Kidney (tissue), 14 donors: Measurements from ENCODE around the gene TENM4. TPM values are rescaled to one million over a fixed set of nuclear protein-coding genes. Genes with fewer than 3 reads are reported as not detected.

Experiments used
- DNase-seq, 5 donors: peaks; one replicate each; pipeline ENCODE4 v3.0.0-alpha.2; 2013 to 2020
- FAIRE-seq: peaks from 2 replicates; lab custom pipeline; 2012; peaks lifted over from hg19 to GRCh38; lab: Jason Lieb, UNC
- H3K27ac ChIP-seq, 2 donors: one replicate each; pipeline ENCODE4 v1.7.0; 2013; ENCODE audit warnings: low read depth in 2 of 2, low read length in 2 of 2, inconsistent platforms in 1 of 2
- H3K27me3 ChIP-seq: one replicate; pipeline ENCODE4 v1.7.1; 2013; ENCODE audit warnings: low read length, inconsistent platforms; ENCODE audit not compliant: control insufficient read depth, insufficient read depth
- H3K36me3 ChIP-seq, 3 donors: one replicate each; pipeline versions ENCODE4 v1.7.0 to v1.7.1; 2013; ENCODE audit warnings: low read length in 3 of 3, control low read depth in 1 of 3, inconsistent platforms in 1 of 3; ENCODE audit not compliant: insufficient read depth in 3 of 3, control insufficient read depth in 2 of 3
- H3K4me1 ChIP-seq, 3 donors: one replicate each; pipeline versions ENCODE4 v1.7.0 to v1.7.1; 2013; ENCODE audit warnings: low read length in 3 of 3, inconsistent platforms in 1 of 3, low read depth in 1 of 3; ENCODE audit not compliant: control insufficient read depth in 2 of 3, insufficient read depth in 2 of 3
- H3K4me3 ChIP-seq, 3 donors: one replicate each; pipeline versions ENCODE4 v1.7.0 to v1.8.1; 2013; ENCODE audit warnings: low read length in 3 of 3, control low read depth in 1 of 3, inconsistent platforms in 1 of 3
- H3K9ac ChIP-seq, 3 donors: one replicate each; pipeline versions ENCODE4 v1.7.0 to v1.7.1; 2013; ENCODE audit warnings: low read length in 3 of 3, control low read depth in 1 of 3, inconsistent platforms in 1 of 3
- H3K9me3 ChIP-seq, 3 donors: one replicate each; pipeline versions ENCODE4 v1.7.0 to v1.7.1; 2013; ENCODE audit warnings: low read length in 3 of 3, control low read depth in 1 of 3, inconsistent platforms in 1 of 3; ENCODE audit not compliant: control insufficient read depth in 2 of 3, insufficient read depth in 1 of 3
- intact Hi-C: fragments of 100-400 bp; cut with DNase I; formaldehyde crosslinking; loops from one replicate; pipeline ENCODE4 v1.11.1; 2022
- polyA plus RNA-seq: library from polyadenylated mRNA; stranded (reverse); fragments of 350-450 nt; fragmentation: Illumina TruSeq; extraction: RNeasy Lipid Tissue Mini Kit (QIAGEN cat#74804); gene quantifications from one replicate; pipeline ENCODE4 v1.2.3, GENCODE V29; 2014; ENCODE audit warnings: low read depth, low replicate concordance; ENCODE audit not compliant: insufficient read depth
- total RNA-seq: library from RNA; stranded (reverse); fragmentation: NEBNext Ultra II Directional; extraction: Animal tissue kit (Norgen Biotek cat#: 25700); gene quantifications from one replicate; pipeline ENCODE4 v1.2.1, GENCODE V29; 2021
- TF ChIP-seq, protein P1 (sequence below): IDR thresholded peaks from 3 replicates; pipeline ENCODE4 v1.5.1; 2012; ENCODE audit warnings: mild to moderate bottlenecking, moderate library complexity, borderline replicate concordance; ENCODE audit not compliant: insufficient read depth; ENCODE audit errors: extremely low read depth
- donor health status: control.
- donor health status: control.
- donor health status: control.
- donor health status: control.
- donor health status: control.
- donor health status: DM: yes; HTN: yes; CAD: no.
- donor health status: Normal renal cell carcinoma (clear cell type).

The TENM4 gene
- total and polyA plus RNA-seq, 2 donors from 2014 or later, result 0.34 to 31.0 TPM

DNA sequence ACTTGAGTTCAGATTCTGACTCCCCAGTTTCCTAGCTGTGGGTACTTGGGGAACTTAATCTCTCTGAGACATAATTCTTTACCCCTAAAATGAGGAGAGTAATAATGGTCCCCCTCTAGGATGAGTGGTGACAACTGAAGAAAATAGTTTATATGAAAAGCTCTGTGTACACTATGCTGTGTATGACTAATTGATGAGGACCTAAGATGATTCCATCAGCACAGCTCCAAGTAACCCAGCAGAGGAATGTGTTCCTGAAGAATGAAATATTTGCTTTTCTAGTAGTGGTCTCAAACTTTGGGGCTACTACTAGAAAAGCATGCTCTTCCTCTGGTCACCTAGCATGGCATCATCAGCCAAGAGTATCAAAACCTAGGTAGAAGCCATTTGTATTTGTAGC, 648.9 kb downstream of the TENM4 start:
- peaks cover 0 to 2% (median 0%) of the 10 kb centered on the region in 3 donors for H3K36me3 ChIP-seq
- H3K4me3 ChIP-seq, result no peak overlapping the region
- H3K4me1 ChIP-seq, result peaks cover 0 to 4% (median 0%) of the 10 kb centered on the region in 3 donors
- no peaks in the 10 kb centered on the region for H3K9me3 ChIP-seq
- TF ChIP-seq, protein P1, sequence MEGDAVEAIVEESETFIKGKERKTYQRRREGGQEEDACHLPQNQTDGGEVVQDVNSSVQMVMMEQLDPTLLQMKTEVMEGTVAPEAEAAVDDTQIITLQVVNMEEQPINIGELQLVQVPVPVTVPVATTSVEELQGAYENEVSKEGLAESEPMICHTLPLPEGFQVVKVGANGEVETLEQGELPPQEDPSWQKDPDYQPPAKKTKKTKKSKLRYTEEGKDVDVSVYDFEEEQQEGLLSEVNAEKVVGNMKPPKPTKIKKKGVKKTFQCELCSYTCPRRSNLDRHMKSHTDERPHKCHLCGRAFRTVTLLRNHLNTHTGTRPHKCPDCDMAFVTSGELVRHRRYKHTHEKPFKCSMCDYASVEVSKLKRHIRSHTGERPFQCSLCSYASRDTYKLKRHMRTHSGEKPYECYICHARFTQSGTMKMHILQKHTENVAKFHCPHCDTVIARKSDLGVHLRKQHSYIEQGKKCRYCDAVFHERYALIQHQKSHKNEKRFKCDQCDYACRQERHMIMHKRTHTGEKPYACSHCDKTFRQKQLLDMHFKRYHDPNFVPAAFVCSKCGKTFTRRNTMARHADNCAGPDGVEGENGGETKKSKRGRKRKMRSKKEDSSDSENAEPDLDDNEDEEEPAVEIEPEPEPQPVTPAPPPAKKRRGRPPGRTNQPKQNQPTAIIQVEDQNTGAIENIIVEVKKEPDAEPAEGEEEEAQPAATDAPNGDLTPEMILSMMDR, result no peak
- DNase-seq, result no peak
- H3K9ac ChIP-seq, result no peak overlapping the region
- intact Hi-C loops, result no loop called here
- H3K27me3 ChIP-seq, result no peaks in the 10 kb centered on the region
- no peak overlapping the region for H3K27ac ChIP-seq
- no peak for FAIRE-seq

DNA sequence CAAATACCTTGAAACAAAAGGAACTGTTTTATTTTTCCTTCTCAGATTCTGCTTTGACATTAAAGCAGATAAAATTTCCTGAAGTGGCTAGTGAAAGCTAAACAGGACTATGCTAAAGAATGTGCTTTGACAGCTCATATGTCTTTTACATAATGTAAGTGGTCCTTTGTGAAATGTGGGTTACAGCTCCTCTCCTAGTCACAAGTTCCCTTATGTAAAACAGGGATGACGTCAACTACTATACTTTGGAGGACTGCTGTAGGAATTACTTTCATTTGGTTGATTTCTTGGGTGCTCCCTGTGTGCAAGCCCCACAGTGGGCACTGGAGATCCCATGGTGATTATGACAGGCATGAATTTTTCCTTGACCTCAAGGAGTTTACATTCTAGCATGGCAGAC, 649.6 kb downstream of the TENM4 start:
- Histone ChIP-seq H3K36me3 (peaks cover 0 to 2% (median 0%) of the 10 kb centered on the region in 3 donors), H3K27me3 (no peaks in the 10 kb centered on the region), H3K9ac (no peak overlapping the region), H3K9me3 (no peaks in the 10 kb centered on the region), H3K4me3 (no peak overlapping the region), H3K27ac (no peak overlapping the region), H3K4me1 (peaks cover 0 to 4% (median 0%) of the 10 kb centered on the region in 3 donors)
- DNase-seq (no peak), FAIRE-seq (no peak)
- intact Hi-C loops, result no loop called here
- TF ChIP-seq, protein P1, result no peak

DNA sequence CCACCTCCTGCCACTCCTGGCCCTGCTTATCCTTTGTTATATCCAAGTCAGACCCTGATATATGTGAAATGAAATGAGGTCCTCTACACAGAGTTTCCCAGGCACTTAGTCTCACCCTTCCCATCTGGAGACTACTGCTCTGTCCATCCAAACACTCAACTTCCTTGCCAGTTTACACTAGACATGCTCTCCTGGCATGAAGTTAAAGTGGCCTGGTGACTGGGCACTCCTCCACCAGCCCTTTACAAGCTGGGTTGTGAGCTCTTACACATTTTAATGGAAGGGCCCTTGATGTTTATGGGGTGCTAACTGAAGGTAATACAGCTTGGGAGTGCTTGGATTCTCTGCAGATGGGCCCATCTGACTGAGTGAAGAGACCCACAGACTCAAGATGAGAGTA, 650.0 kb downstream of the TENM4 start:
- FAIRE-seq (no peak), DNase-seq (no peak)
- Histone ChIP-seq H3K4me3 (no peak overlapping the region), H3K9me3 (no peaks in the 10 kb centered on the region), H3K9ac (no peak overlapping the region), H3K36me3 (peaks cover 0 to 2% (median 0%) of the 10 kb centered on the region in 3 donors), H3K27me3 (no peaks in the 10 kb centered on the region), H3K4me1 (peaks cover 0 to under 1% (median 0%) of the 10 kb centered on the region in 3 donors), H3K27ac (no peak overlapping the region)
- TF ChIP-seq, protein P1, result no peak
- intact Hi-C loops, result no loop called here

DNA sequence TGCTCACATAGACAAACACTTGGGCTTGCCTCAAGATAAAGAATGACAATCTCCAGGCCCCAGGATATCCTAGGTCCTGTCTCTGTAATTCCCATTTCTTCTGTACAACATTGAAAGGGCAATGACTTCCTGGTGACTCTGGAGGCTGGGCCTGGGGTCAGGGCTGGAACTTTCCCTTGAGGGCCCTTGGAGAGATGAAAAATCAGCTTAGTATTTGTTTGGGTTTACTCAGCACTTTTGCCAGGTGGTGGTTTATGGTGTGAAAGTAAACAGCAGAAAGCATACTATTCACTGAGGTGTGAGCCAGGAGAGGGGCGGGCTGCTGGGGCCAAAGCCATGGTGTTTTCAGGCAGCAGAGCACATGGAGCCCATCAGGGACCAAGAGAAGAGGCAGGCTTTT, 651.5 kb downstream of the TENM4 start:
- H3K27me3 ChIP-seq, result no peaks in the 10 kb centered on the region
- FAIRE-seq (no peak), DNase-seq (no peak)
- H3K9me3 ChIP-seq, result no peaks in the 10 kb centered on the region
- H3K4me3 ChIP-seq, result no peak overlapping the region
- H3K9ac ChIP-seq, result no peak overlapping the region
- TF ChIP-seq, protein P1, result no peak
- no peak overlapping the region for H3K27ac ChIP-seq
- intact Hi-C loops, result no loop called here
- no peaks in the 10 kb centered on the region for H3K4me1 ChIP-seq
- peaks cover 0 to 2% (median 0%) of the 10 kb centered on the region in 3 donors for H3K36me3 ChIP-seq
